ENCODE data around the gene GID4. TPM values are rescaled to one million over a fixed set of nuclear protein-coding genes. Genes with fewer than 3 reads are reported as not detected.

GID4 gene
- total RNA-seq, 1 experiment from 2014 or later, result 11.4 TPM

DNA sequence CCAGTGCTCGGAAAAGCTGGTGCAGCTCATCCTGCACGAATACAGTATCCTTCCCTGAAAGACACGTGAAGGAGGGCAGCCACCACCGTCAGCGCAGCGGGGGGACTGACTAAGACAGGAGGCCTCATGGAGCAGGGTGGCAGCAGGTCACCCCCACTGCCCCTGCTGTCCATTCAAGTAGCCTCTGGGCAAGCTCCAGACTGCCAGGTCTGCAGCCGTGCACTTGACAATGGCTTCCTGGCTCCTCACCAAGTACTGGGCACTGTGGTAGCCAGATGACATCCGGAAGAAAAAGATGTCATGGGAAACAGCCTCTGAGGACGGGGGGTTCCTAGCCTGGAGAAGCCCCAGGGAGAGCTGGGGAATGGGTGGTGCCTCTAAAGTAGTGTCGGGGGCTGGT lies 61.4 kb downstream of the GID4 start:
- Histone ChIP-seq H3K79me1 (ENCODE audit: insufficient read depth, low read depth, low read length, poor library complexity, severe bottlenecking) (no peaks in the 10 kb centered on the region), H4K5ac (ENCODE audit: insufficient read length, low read depth, low read length) (no peak overlapping the region), H3K9ac (ENCODE audit: extremely low read depth, insufficient read length, low read length) (no peak overlapping the region), H2BK12ac (ENCODE audit: insufficient read length, low read depth, low read length) (no peak overlapping the region), H3K18ac (ENCODE audit: insufficient read length, low read depth, low read length) (no peak overlapping the region), H2BK120ac (ENCODE audit: low read depth, low read length, poor library complexity, severe bottlenecking) (no peak overlapping the region), H2AK5ac (ENCODE audit: insufficient read length, low read length) (no peak overlapping the region), H2BK20ac (ENCODE audit: low read depth, low read length, poor library complexity, severe bottlenecking) (no peak overlapping the region), H3K79me2 (ENCODE audit: insufficient read depth, low read length) (no peaks in the 10 kb centered on the region), H3K56ac (ENCODE audit: insufficient read length, low read depth, low read length) (no peak overlapping the region), H3K4me1 (ENCODE audit: insufficient read depth, low read length) (no peaks in the 10 kb centered on the region), H2BK15ac (ENCODE audit: low read depth, low read length) (no peak overlapping the region), H3T11ph (ENCODE audit: low read length) (no peak overlapping the region), H3K27ac (ENCODE audit: insufficient read length, low read depth, low read length) (no peak overlapping the region), H3K23me2 (ENCODE audit: insufficient read length, low read depth, low read length, poor library complexity, severe bottlenecking) (no peaks in the 10 kb centered on the region), H4K20me1 (ENCODE audit: control insufficient read depth, insufficient read depth, insufficient read length) (no peaks in the 10 kb centered on the region), H3K27me3 (ENCODE audit: insufficient read depth, low read length) (no peaks in the 10 kb centered on the region), H3K4me2 (ENCODE audit: insufficient read depth, insufficient read length, low read length) (no peak overlapping the region), H2BK5ac (ENCODE audit: insufficient read length, low read length) (no peak overlapping the region), H3K14ac (ENCODE audit: insufficient read depth, low read length) (no peak overlapping the region), H3K4ac (ENCODE audit: low read depth, low read length) (no peak overlapping the region), H3K23ac (ENCODE audit: insufficient read length, low read depth, low read length) (no peak overlapping the region), H3K9me3 (ENCODE audit: control insufficient read depth, low read depth, low read length) (no peaks in the 10 kb centered on the region), H2AFZ (ENCODE audit: low read length) (no peak overlapping the region), H4K8ac (replicated peaks; ENCODE audit: insufficient read length, low read depth, low read length) (no peak overlapping the region), H4K91ac (ENCODE audit: insufficient read length, low read depth, low read length) (no peak overlapping the region)
- DNase-seq, result no peak
- Mint-ChIP-seq H3K4me3 (no peak overlapping the region), H3K27ac (no peak overlapping the region), H3K36me3 (ENCODE audit: insufficient read depth in 1 of 3, low read depth in 3 of 3) (peaks cover 13 to 69% (median 30%) of the 10 kb centered on the region in 3 experiments), H3K4me1 (no peaks in the 10 kb centered on the region), H3K27me3 (ENCODE audit: low read depth) (no peaks in the 10 kb centered on the region), H3K9me3 (no peaks in the 10 kb centered on the region)
- TF ChIP-seq, protein P1, sequence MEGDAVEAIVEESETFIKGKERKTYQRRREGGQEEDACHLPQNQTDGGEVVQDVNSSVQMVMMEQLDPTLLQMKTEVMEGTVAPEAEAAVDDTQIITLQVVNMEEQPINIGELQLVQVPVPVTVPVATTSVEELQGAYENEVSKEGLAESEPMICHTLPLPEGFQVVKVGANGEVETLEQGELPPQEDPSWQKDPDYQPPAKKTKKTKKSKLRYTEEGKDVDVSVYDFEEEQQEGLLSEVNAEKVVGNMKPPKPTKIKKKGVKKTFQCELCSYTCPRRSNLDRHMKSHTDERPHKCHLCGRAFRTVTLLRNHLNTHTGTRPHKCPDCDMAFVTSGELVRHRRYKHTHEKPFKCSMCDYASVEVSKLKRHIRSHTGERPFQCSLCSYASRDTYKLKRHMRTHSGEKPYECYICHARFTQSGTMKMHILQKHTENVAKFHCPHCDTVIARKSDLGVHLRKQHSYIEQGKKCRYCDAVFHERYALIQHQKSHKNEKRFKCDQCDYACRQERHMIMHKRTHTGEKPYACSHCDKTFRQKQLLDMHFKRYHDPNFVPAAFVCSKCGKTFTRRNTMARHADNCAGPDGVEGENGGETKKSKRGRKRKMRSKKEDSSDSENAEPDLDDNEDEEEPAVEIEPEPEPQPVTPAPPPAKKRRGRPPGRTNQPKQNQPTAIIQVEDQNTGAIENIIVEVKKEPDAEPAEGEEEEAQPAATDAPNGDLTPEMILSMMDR (conservative IDR thresholded peaks at IDR 0.05), result no peak
- no CpG with 5 or more reads among the region's 10 CpGs for WGBS (ENCODE audit: extremely low coverage, insufficient read length, low lambda C conversion rate)
